Caco-2 (cell line): ENCODE results near the gene FOXC2. TPM values are rescaled to one million over a fixed set of nuclear protein-coding genes. Genes with fewer than 3 reads are reported as not detected.

Experiments used
- BruUV-seq: library from RNA; stranded (reverse); fragments of 400-500 nt; replicated peaks from 2 replicates; lab custom pipeline; 2021; lab: Mats Ljungman, UMichigan
- CTCF ChIA-PET: fragments of 300-600 bp; sonication (Branson Sonifier 250); formaldehyde crosslinking; loops from one replicate; lab custom pipeline; 2022; ENCODE audit warnings: antibody characterized with exemption; lab: Charles Lee
- POLR2A ChIA-PET: fragments of 300-600 bp; sonication (Branson Sonifier 250); formaldehyde crosslinking; loops from one replicate; lab custom pipeline; 2022; ENCODE audit warnings: antibody characterized with exemption; lab: Charles Lee
- DNase-seq, 2 experiments: peaks; one replicate each; pipeline versions ENCODE4 v3.0.0 to v3.0.0-alpha.2; 2020 to 2022
- H3K27me3 ChIP-seq: replicated peaks from 2 replicates; pipeline ENCODE4 v1.6.0; 2011; ENCODE audit warnings: low read length; ENCODE audit not compliant: control insufficient read depth, insufficient read depth
- H3K36me3 ChIP-seq: 2 replicates; pipeline ENCODE4 v1.5.1; 2011; ENCODE audit warnings: low read length; ENCODE audit not compliant: control insufficient read depth, insufficient read depth
- H3K4me1 ChIP-seq: fragments of 250-450 bp; sonication (Bioruptor Pico); 2 replicates; pipeline ENCODE4 v1.5.1; 2020; ENCODE audit warnings: mild to moderate bottlenecking
- H3K4me3 ChIP-seq: 2 replicates; pipeline ENCODE4 v1.5.1; 2011; ENCODE audit warnings: low read depth, mild to moderate bottlenecking, control low read depth, low read length
- H3K9me3 ChIP-seq: fragments of 250-450 bp; sonication (Bioruptor Pico); 2 replicates; pipeline ENCODE4 v1.5.1; 2020; ENCODE audit warnings: mild to moderate bottlenecking, moderate library complexity
- H3K27ac Mint-ChIP-seq: one replicate; pipeline ENCODE4 v1.8.0; 2022; ENCODE audit warnings: mixed read lengths; ENCODE audit not compliant: unreplicated experiment
- H3K27me3 Mint-ChIP-seq: one replicate; pipeline ENCODE4 v1.8.0; 2022; ENCODE audit warnings: mixed read lengths; ENCODE audit not compliant: insufficient read depth, unreplicated experiment
- H3K36me3 Mint-ChIP-seq: one replicate; pipeline ENCODE4 v1.8.0; 2022; ENCODE audit warnings: mild to moderate bottlenecking, mixed read lengths; ENCODE audit not compliant: insufficient read depth, unreplicated experiment
- H3K4me1 Mint-ChIP-seq: one replicate; pipeline ENCODE4 v1.8.0; 2022; ENCODE audit warnings: low read depth, mixed read lengths; ENCODE audit not compliant: unreplicated experiment
- H3K4me3 Mint-ChIP-seq: one replicate; pipeline ENCODE4 v1.8.0; 2022; ENCODE audit warnings: mild to moderate bottlenecking, moderate library complexity, mixed read lengths; ENCODE audit not compliant: unreplicated experiment
- H3K9me3 Mint-ChIP-seq: one replicate; pipeline ENCODE4 v1.8.0; 2022; ENCODE audit warnings: mixed read lengths; ENCODE audit not compliant: unreplicated experiment
- CTCF ChIP-seq, 2 experiments: fragments of 200-600 bp in 1 of 2; IDR thresholded peaks; 1 replicate in 1 of 2; 2 replicates in 1 of 2; pipeline versions ENCODE4 v1.5.1 to v1.8.0; 2011 to 2022; ENCODE audit warnings: antibody characterized with exemption in 1 of 2, control low read depth in 1 of 2, inconsistent platforms in 1 of 2, low read depth in 1 of 2, low read length in 1 of 2, mild to moderate bottlenecking in 1 of 2, moderate library complexity in 1 of 2; ENCODE audit not compliant: insufficient read depth in 1 of 2, severe bottlenecking in 1 of 2, unreplicated experiment in 1 of 2
- intact Hi-C: fragments of 100-400 bp; cut with micrococcal nuclease; formaldehyde crosslinking; loops from one replicate; pipeline ENCODE4 v1.10.0; 2022; ENCODE audit not compliant: unreplicated experiment
- total RNA-seq: library from RNA; stranded (reverse); gene quantifications from 2 replicates; pipeline ENCODE4 v1.2.3, GENCODE V29; 2022

The FOXC2 gene
- total RNA-seq, 1 experiment from 2014 or later = not detected

- BruUV-seq = no TSS peak
- peaks cover 6% of the 10 kb centered on the region for H3K27me3 Mint-ChIP-seq
- no peak for DNase-seq
- H3K4me1 Mint-ChIP-seq = no peaks in the 10 kb centered on the region
- ChIA-PET CTCF (no interaction called here), POLR2A (no interaction called here)
- H3K9me3 Mint-ChIP-seq = peaks cover 10% of the 10 kb centered on the region
- no peaks in the 10 kb centered on the region for H3K36me3 Mint-ChIP-seq
- H3K27me3 ChIP-seq = no peaks in the 10 kb centered on the region
- peaks cover 4% of the 10 kb centered on the region for H3K4me1 ChIP-seq
- TF ChIP-seq CTCF (IDR thresholded peaks at IDR 0.05; ENCODE audit: insufficient read depth in 1 of 2, low read depth in 1 of 2, low read length in 1 of 2, severe bottlenecking in 1 of 2, unreplicated experiment in 1 of 2) = no peak
- H3K9me3 ChIP-seq = no peaks in the 10 kb centered on the region
- H3K36me3 ChIP-seq = no peaks in the 10 kb centered on the region
- H3K27ac Mint-ChIP-seq = no peak overlapping the region
- no peak overlapping the region for H3K4me3 Mint-ChIP-seq
- no peak overlapping the region for H3K4me3 ChIP-seq
- intact Hi-C loops = no loop called here
These were observed 44.3 kb downstream of the FOXC2 start for GRCh38 chr16:86610779-86611524.

GRCh38 chr16:86611525-86611855 lies 44.9 kb downstream of the FOXC2 start:
- no TSS peak for BruUV-seq
- POLR2A ChIA-PET = no interaction called here
- no peaks in the 10 kb centered on the region for H3K36me3 ChIP-seq
- no peak overlapping the region for H3K4me3 Mint-ChIP-seq
- H3K4me1 ChIP-seq = peaks cover 4% of the 10 kb centered on the region
- no peak for DNase-seq
- no peak overlapping the region for H3K27ac Mint-ChIP-seq
- H3K9me3 ChIP-seq = no peaks in the 10 kb centered on the region
- no peaks in the 10 kb centered on the region for H3K27me3 ChIP-seq
- H3K36me3 Mint-ChIP-seq = no peaks in the 10 kb centered on the region
- H3K9me3 Mint-ChIP-seq = peaks cover 7% of the 10 kb centered on the region
- H3K4me1 Mint-ChIP-seq = no peaks in the 10 kb centered on the region
- TF ChIP-seq CTCF (IDR thresholded peaks at IDR 0.05; ENCODE audit: insufficient read depth in 1 of 2, low read depth in 1 of 2, low read length in 1 of 2, severe bottlenecking in 1 of 2, unreplicated experiment in 1 of 2) = no peak
- intact Hi-C loops = no loop called here
- CTCF ChIA-PET = interaction anchor here (0.5 kb wide), 1 partner anchor 1225 kb away, joined by 9 read pairs; no protein-coding TSS in a partner anchor
- H3K4me3 ChIP-seq = no peak overlapping the region
- H3K27me3 Mint-ChIP-seq = peaks cover 6% of the 10 kb centered on the region

- Histone ChIP-seq H3K27me3 (no peaks in the 10 kb centered on the region), H3K9me3 (no peaks in the 10 kb centered on the region), H3K36me3 (no peaks in the 10 kb centered on the region), H3K4me3 (no peak overlapping the region), H3K4me1 (peaks cover 4% of the 10 kb centered on the region)
- Mint-ChIP-seq H3K27ac (no peak overlapping the region), H3K4me1 (no peaks in the 10 kb centered on the region), H3K27me3 (peaks cover 6% of the 10 kb centered on the region), H3K9me3 (peaks cover 2% of the 10 kb centered on the region), H3K4me3 (no peak overlapping the region), H3K36me3 (no peaks in the 10 kb centered on the region)
- intact Hi-C loops = no loop called here
- no peak for TF ChIP-seq CTCF (IDR thresholded peaks at IDR 0.05; ENCODE audit: insufficient read depth in 1 of 2, low read depth in 1 of 2, low read length in 1 of 2, severe bottlenecking in 1 of 2, unreplicated experiment in 1 of 2)
- CTCF ChIA-PET = interaction anchor here (0.5 kb wide), 1 partner anchor 1226 kb away, joined by 9 read pairs; no protein-coding TSS in a partner anchor
- no peak for DNase-seq
- POLR2A ChIA-PET = no interaction called here
- no TSS peak for BruUV-seq
These were observed 45.3 kb downstream of the FOXC2 start for GRCh38 chr16:86611941-86612340.
